ENCODE measurements around the gene NARF. TPM values are rescaled to one million over a fixed set of nuclear protein-coding genes. Genes with fewer than 3 reads are reported as not detected.

NARF gene
- polyA plus RNA-seq, 1 of the 3 experiments (the other 2 are of a cell fraction), result 128 TPM

GRCh38 chr17:82432017-82432416 is 26.5 kb upstream of the NARF start:
- Histone ChIP-seq H3K9ac (no peak overlapping the region), H3K79me2 (ENCODE audit: insufficient read depth) (no peaks in the 10 kb centered on the region), H3K9me2 (no peaks in the 10 kb centered on the region), H3K27me3 (ENCODE audit: insufficient read depth) (no peaks in the 10 kb centered on the region), H3K4me1 (ENCODE audit: control insufficient read depth in 1 of 2, insufficient read depth in 2 of 2, low read depth in 1 of 2, low read length in 1 of 2) (no peaks in the 10 kb centered on the region; a peak in 1 of 4 replicates), H3K9me3 (no peaks in the 10 kb centered on the region), H3K4me2 (no peak overlapping the region), H3K4me3 (ENCODE audit: low read depth in 2 of 2, low read length in 1 of 2) (no peak overlapping the region), H3K36me3 (replicated peaks in 1 of 2; ENCODE audit: control insufficient read depth in 1 of 2, insufficient read depth in 2 of 2, low read length in 1 of 2) (peaks cover 0 to 4% of the 10 kb centered on the region in 2 experiments), H2AFZ (ENCODE audit: low read depth) (no peak overlapping the region), H4K20me1 (ENCODE audit: insufficient read depth) (no peaks in the 10 kb centered on the region), H3F3A (replicated peaks; ENCODE audit: insufficient read depth) (no peaks in the 10 kb centered on the region), H3K27ac (ENCODE audit: low read depth in 2 of 2, low read length in 1 of 2) (no peak overlapping the region)
- no peak for DNase-seq
- ChIA-PET CTCF (interaction anchor here (0.8 to 2.1 kb wide), 3 partner anchors 10 to 81 kb away, joined by 3 to 4 read pairs (median 3); no protein-coding TSS in a partner anchor), POLR2A (interaction anchor here (0.9 kb wide), 1 partner anchor 50 kb away, joined by 3 read pairs; no protein-coding TSS in a partner anchor)
- TF ChIP-seq MAX (IDR thresholded peaks at IDR 0.05; ENCODE audit: low read depth) (no peak), FOXJ3 (CRISPR knock-in tag; IDR thresholded peaks at IDR 0.05) (no peak), EP300 (IDR thresholded peaks at IDR 0.05; ENCODE audit: borderline replicate concordance in 1 of 2, low read depth in 1 of 2, low read length in 1 of 2) (no peak)
- 86% methylated on average over 7 of the region's 8 CpGs for WGBS (ENCODE audit: low lambda C conversion rate)

GRCh38 chr17:82433560-82434215 is 24.9 kb upstream of the NARF start:
- Histone ChIP-seq H3K27me3 (ENCODE audit: insufficient read depth) (no peaks in the 10 kb centered on the region), H3K27ac (ENCODE audit: low read depth in 2 of 2, low read length in 1 of 2) (no peak overlapping the region), H3K9me3 (no peaks in the 10 kb centered on the region), H3K9me2 (no peaks in the 10 kb centered on the region), H3K79me2 (ENCODE audit: insufficient read depth) (no peaks in the 10 kb centered on the region), H2AFZ (ENCODE audit: low read depth) (no peak overlapping the region), H3K9ac (no peak overlapping the region), H4K20me1 (ENCODE audit: insufficient read depth) (no peaks in the 10 kb centered on the region), H3K4me2 (no peak overlapping the region), H3F3A (replicated peaks; ENCODE audit: insufficient read depth) (no peaks in the 10 kb centered on the region), H3K4me1 (ENCODE audit: control insufficient read depth in 1 of 2, insufficient read depth in 2 of 2, low read depth in 1 of 2, low read length in 1 of 2) (no peaks in the 10 kb centered on the region; a peak in 1 of 4 replicates), H3K4me3 (ENCODE audit: low read depth in 2 of 2, low read length in 1 of 2) (no peak overlapping the region), H3K36me3 (replicated peaks in 1 of 2; ENCODE audit: control insufficient read depth in 1 of 2, insufficient read depth in 2 of 2, low read length in 1 of 2) (peaks cover 0 to 4% of the 10 kb centered on the region in 2 experiments)
- 88% methylated on average over 22 of the region's 32 CpGs for WGBS (ENCODE audit: low lambda C conversion rate)
- no peak for DNase-seq
- TF ChIP-seq NRF1 (IDR thresholded peaks at IDR 0.05; ENCODE audit: low read depth, low read length) (no peak), TCF12 (IDR thresholded peaks at IDR 0.05) (no peak), GABPA (IDR thresholded peaks at IDR 0.05; ENCODE audit: low read depth) (no peak), EP300 (IDR thresholded peaks at IDR 0.05; ENCODE audit: borderline replicate concordance in 1 of 2, low read depth in 1 of 2, low read length in 1 of 2) (no peak), MXI1 (IDR thresholded peaks at IDR 0.05; ENCODE audit: low read depth, low read length) (no peak), MAX (IDR thresholded peaks at IDR 0.05; ENCODE audit: low read depth) (no peak), ELF1 (IDR thresholded peaks at IDR 0.05) (no peak), ZBTB33 (IDR thresholded peaks at IDR 0.05; ENCODE audit: borderline replicate concordance, low read depth) (no peak), PBX3 (IDR thresholded peaks at IDR 0.05) (no peak), SMC3 (IDR thresholded peaks at IDR 0.05; ENCODE audit: low read depth, low read length) (no peak), NFIC (IDR thresholded peaks at IDR 0.05; ENCODE audit: borderline replicate concordance) (no peak), POLR2AphosphoS5 (IDR thresholded peaks at IDR 0.05; ENCODE audit: low read depth, low read length) (no peak), FOSL2 (IDR thresholded peaks at IDR 0.05; ENCODE audit: borderline replicate concordance, low read depth) (no peak), USF1 (IDR thresholded peaks at IDR 0.05; ENCODE audit: borderline replicate concordance, low read depth) (no peak), FOXM1 (IDR thresholded peaks at IDR 0.05; ENCODE audit: low read depth) (no peak), USF2 (IDR thresholded peaks at IDR 0.05; ENCODE audit: borderline replicate concordance, low read depth, low read length) (no peak)
- POLR2A ChIA-PET, result no interaction called here
- CTCF ChIA-PET, result interaction anchor here (1.3 to 2.1 kb wide), 2 partner anchors 11 to 21 kb away, joined by 3 to 4 read pairs; no protein-coding TSS in a partner anchor
